ENCODE measurements around the gene WNT2B.

GRCh38 chr1:112538883-112539282, 30.1 kb downstream of the WNT2B start:
- TF ChIP-seq ZEB2 (IDR thresholded peaks at IDR 0.05) (no peak), JUND (IDR thresholded peaks at IDR 0.05; ENCODE audit: borderline replicate concordance, low read depth, low read length) (no peak), JUND (tag; IDR thresholded peaks at IDR 0.05; ENCODE audit: borderline replicate concordance, low read depth, low read length) (no peak)
- TF ChIP-seq, protein P1, sequence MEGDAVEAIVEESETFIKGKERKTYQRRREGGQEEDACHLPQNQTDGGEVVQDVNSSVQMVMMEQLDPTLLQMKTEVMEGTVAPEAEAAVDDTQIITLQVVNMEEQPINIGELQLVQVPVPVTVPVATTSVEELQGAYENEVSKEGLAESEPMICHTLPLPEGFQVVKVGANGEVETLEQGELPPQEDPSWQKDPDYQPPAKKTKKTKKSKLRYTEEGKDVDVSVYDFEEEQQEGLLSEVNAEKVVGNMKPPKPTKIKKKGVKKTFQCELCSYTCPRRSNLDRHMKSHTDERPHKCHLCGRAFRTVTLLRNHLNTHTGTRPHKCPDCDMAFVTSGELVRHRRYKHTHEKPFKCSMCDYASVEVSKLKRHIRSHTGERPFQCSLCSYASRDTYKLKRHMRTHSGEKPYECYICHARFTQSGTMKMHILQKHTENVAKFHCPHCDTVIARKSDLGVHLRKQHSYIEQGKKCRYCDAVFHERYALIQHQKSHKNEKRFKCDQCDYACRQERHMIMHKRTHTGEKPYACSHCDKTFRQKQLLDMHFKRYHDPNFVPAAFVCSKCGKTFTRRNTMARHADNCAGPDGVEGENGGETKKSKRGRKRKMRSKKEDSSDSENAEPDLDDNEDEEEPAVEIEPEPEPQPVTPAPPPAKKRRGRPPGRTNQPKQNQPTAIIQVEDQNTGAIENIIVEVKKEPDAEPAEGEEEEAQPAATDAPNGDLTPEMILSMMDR (IDR thresholded peaks at IDR 0.05 in 2 of 3, conservative IDR thresholded peaks at IDR 0.05 in 1 of 3; ENCODE audit: insufficient read depth in 2 of 3, low read depth in 1 of 3, low read length in 3 of 3): no peak

Measured in K562 (cell line).